ENCODE data around the gene SLC25A11.

GRCh38 chr17:4953451-4953961 lies 13.7 kb upstream of the SLC25A11 start:
- TF ChIP-seq CTCF (IDR thresholded peaks at IDR 0.05): no peak
- TF ChIP-seq POLR2A (IDR thresholded peaks at IDR 0.05): no peak
- no peak for TF ChIP-seq POLR2AphosphoS5 (IDR thresholded peaks at IDR 0.05; ENCODE audit: insufficient read depth in 1 of 2, low read depth in 1 of 2)

Data from vagina (tissue), 2 donors.